CD4-positive, alpha-beta T cell treated with Interleukin-4 for 4 hours (primary cell): ENCODE results near the gene PTPRN2.
"Not testable (repeated sequence)": the region's sequence is repeated elsewhere in the genome, so short reads cannot be mapped to it uniquely, and the experiment has no call there.

Source experiments
- DNase-seq: peaks from one replicate; pipeline ENCODE4 v3.0.0-alpha.2; 2020

The PTPRN2 gene

GRCh38 chr7:157500989-157501540 is 1086.6 kb downstream of the PTPRN2 start:
- not testable (repeated sequence) for DNase-seq

GRCh38 chr7:157500171-157500960 is 1087.3 kb downstream of the PTPRN2 start:
- DNase-seq: no peak

GRCh38 chr7:157499835-157500153 is 1087.8 kb downstream of the PTPRN2 start:
- DNase-seq: no peak

- DNase-seq: no peak
These were observed 1088.3 kb downstream of the PTPRN2 start for GRCh38 chr7:157499121-157499834.

- DNase-seq: no peak
These were observed 1089.0 kb downstream of the PTPRN2 start for GRCh38 chr7:157498657-157499056.

GRCh38 chr7:157497744-157498651 is 1089.6 kb downstream of the PTPRN2 start:
- DNase-seq: no peak

GRCh38 chr7:157497367-157497743 is 1090.3 kb downstream of the PTPRN2 start:
- no peak for DNase-seq

- DNase-seq: no peak
These were observed 1091.0 kb downstream of the PTPRN2 start for GRCh38 chr7:157496416-157497275.

- no peak for DNase-seq
These were observed 1092.0 kb downstream of the PTPRN2 start for GRCh38 chr7:157495594-157495993.

GRCh38 chr7:157495177-157495553 is 1092.5 kb downstream of the PTPRN2 start:
- DNase-seq: no peak

GRCh38 chr7:157494506-157495176 is 1093.0 kb downstream of the PTPRN2 start:
- no peak for DNase-seq

GRCh38 chr7:157493776-157494175 is 1093.8 kb downstream of the PTPRN2 start:
- no peak for DNase-seq

- DNase-seq: no peak
These were observed 1094.6 kb downstream of the PTPRN2 start for GRCh38 chr7:157493017-157493416.

- peak; percentile 82 for DNase-seq
These were observed 1097.1 kb downstream of the PTPRN2 start for GRCh38 chr7:157490465-157490912.

GRCh38 chr7:157489870-157490269 is 1097.8 kb downstream of the PTPRN2 start:
- DNase-seq: not testable (repeated sequence)
